HepG2 (cell line): ENCODE results near the gene RANBP3L. TPM values are rescaled to one million over a fixed set of nuclear protein-coding genes. Genes with fewer than 3 reads are reported as not detected.

Experiments used
- KAT8 ChIP-seq: IDR thresholded peaks from 2 replicates; pipeline ENCODE4 v1.6.1; 2016; ENCODE audit warnings: missing genetic modification reagents, missing compliant biosample characterization
- NR2C2 ChIP-seq: sonication (generic); formaldehyde crosslinking; IDR thresholded peaks from 2 replicates; pipeline ENCODE4 v1.4.0; 2020; ENCODE audit warnings: missing genetic modification reagents, mild to moderate bottlenecking, moderate library complexity, borderline replicate concordance
- PHF20 ChIP-seq: sonication (generic); formaldehyde crosslinking; IDR thresholded peaks from 2 replicates; pipeline ENCODE4 v1.5.0; 2020; ENCODE audit warnings: mild to moderate bottlenecking, missing genetic modification reagents
- SMAD1 ChIP-seq: sonication (generic); formaldehyde crosslinking; IDR thresholded peaks from 2 replicates; pipeline ENCODE4 v1.4.0; 2020; ENCODE audit warnings: missing genetic modification reagents, low read depth, mild to moderate bottlenecking, borderline replicate concordance
- THAP11 ChIP-seq: IDR thresholded peaks from 2 replicates; pipeline ENCODE4 v1.6.1; 2016; ENCODE audit warnings: missing biosample characterization, missing genetic modification reagents
- TOE1 ChIP-seq: sonication (generic); formaldehyde crosslinking; IDR thresholded peaks from 2 replicates; pipeline ENCODE4 v1.4.0; 2020; ENCODE audit warnings: mild to moderate bottlenecking, missing genetic modification reagents
- YEATS4 ChIP-seq: sonication (generic); formaldehyde crosslinking; IDR thresholded peaks from 2 replicates; pipeline ENCODE4 v1.4.0; 2020; ENCODE audit warnings: missing genetic modification reagents, borderline replicate concordance
- ZFYVE20 ChIP-seq: sonication (generic); formaldehyde crosslinking; IDR thresholded peaks from 2 replicates; pipeline ENCODE4 v1.8.0; 2023; ENCODE audit warnings: low read depth, mild to moderate bottlenecking, moderate library complexity, missing genetic modification reagents, borderline replicate concordance
- ZNF407 ChIP-seq: sonication (generic); formaldehyde crosslinking; IDR thresholded peaks from one replicate; pipeline ENCODE4 v1.5.1; 2020; ENCODE audit warnings: mild to moderate bottlenecking, missing genetic modification reagents; ENCODE audit errors: not compliant biosample characterization
- ZNF670 ChIP-seq: sonication (generic); formaldehyde crosslinking; IDR thresholded peaks from 2 replicates; pipeline ENCODE4 v1.8.0; 2022; ENCODE audit warnings: mild to moderate bottlenecking, missing genetic modification reagents, borderline replicate concordance
- polyA plus RNA-seq, 8 experiments: library from polyadenylated mRNA; depleted of rRNA in 3 of 8; stranded (reverse) in 7 of 8; unstranded in 1 of 8; fragments of >200 nt; fragmentation: Illumina TruSeq in 4 of 8; extraction: Trizol in 4 of 8; gene quantifications; 2 replicates each; pipeline versions ENCODE4 v1.2.1 to v1.2.3, GENCODE V29; 2011 to 2016; ENCODE audit warnings: low read depth in 4 of 8, missing spikeins in 1 of 8, mixed read lengths in 1 of 8; ENCODE audit not compliant: insufficient read depth in 1 of 8
- total RNA-seq, 5 experiments: library from RNA; depleted of rRNA; stranded (reverse); fragments of >200 nt; fragmentation: Illumina TruSeq; extraction: Trizol; gene quantifications; 2 replicates each; pipeline ENCODE4 v1.2.3, GENCODE V29; 2016; ENCODE audit warnings: low read depth in 1 of 5
- TF ChIP-seq, protein P1 (sequence below): IDR thresholded peaks from 2 replicates; pipeline ENCODE4 v1.6.1; 2016; ENCODE audit warnings: missing compliant biosample characterization, missing genetic modification reagents, borderline replicate concordance
- TF ChIP-seq, protein P2 (sequence below): IDR thresholded peaks from 2 replicates; pipeline ENCODE4 v1.6.1; 2016; ENCODE audit warnings: low read depth, missing genetic modification reagents, missing compliant biosample characterization

Gene RANBP3L
- total and polyA plus RNA-seq, 2 of the 13 experiments (the other 11 are each of a cell fraction or from before 2014, with no cell fraction given) = 0.09 TPM; not detected in 1

DNA sequence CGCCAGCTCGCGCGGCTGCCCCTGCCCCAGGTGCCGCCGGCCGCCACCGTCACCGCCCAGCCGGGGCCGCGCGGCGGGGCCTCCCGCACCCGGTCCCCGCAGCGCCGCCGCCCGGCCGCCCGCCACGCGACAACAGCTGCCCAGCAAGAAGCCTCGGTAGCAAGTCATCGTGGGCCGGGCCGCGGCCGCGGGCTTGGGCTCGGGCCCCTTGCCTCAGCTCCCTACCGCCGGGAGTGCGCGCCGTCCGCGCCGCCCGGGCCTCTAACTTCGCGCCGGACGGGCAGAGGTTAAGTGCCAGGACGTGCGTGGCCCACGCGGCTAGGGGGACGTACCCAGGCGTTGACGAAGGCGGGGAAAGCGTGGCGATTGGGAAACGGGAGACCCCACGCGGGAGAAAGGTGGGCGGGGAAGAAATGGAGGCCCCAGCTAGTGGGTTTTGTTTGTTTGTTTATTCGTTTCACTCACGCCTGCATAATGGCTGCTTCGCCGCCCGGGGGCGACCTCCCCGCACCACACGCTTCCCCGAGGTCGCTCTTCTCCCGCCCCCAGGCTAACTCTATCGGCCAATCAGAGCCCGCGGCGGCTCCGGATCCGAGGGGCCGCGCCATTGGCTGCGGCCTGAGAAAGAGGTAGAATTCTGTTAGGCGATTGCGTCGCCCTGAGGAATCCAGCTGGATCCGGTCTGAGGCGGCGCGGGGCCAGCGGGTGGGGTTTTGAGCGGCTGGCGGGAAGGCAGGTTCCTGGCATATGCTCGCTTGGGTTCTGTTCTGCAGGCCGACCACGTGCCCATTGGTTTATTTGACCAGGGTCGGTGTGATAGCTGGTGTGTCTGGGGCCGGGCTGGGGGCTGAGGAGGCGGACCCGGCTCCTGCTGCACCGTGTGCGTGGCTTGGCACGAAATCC, 59.8 kb downstream of the RANBP3L start, which contains the start of gene NADK2 (continued):
- TF ChIP-seq ZNF407 (CRISPR knock-in tag) (no peak), TOE1 (CRISPR knock-in tag) (peak; percentile 30; the same call in 1 of the 2 replicates), ZFYVE20 (CRISPR knock-in tag) (no peak), SMAD1 (CRISPR knock-in tag) (no peak), THAP11 (peak; percentile 60), ZNF670 (CRISPR knock-in tag) (no peak), NR2C2 (CRISPR knock-in tag) (peak; percentile 54), KAT8 (peak; percentile 58; the same call in 1 of the 2 replicates), YEATS4 (CRISPR knock-in tag) (peak; percentile 85), PHF20 (CRISPR knock-in tag) (peak; percentile 59)
- TF ChIP-seq, protein P1, sequence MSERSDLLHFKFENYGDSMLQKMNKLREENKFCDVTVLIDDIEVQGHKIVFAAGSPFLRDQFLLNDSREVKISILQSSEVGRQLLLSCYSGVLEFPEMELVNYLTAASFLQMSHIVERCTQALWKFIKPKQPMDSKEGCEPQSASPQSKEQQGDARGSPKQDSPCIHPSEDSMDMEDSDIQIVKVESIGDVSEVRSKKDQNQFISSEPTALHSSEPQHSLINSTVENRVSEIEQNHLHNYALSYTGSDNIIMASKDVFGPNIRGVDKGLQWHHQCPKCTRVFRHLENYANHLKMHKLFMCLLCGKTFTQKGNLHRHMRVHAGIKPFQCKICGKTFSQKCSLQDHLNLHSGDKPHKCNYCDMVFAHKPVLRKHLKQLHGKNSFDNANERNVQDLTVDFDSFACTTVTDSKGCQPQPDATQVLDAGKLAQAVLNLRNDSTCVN = no peak; the same call in 1 of the 2 replicates
- TF ChIP-seq, protein P2, sequence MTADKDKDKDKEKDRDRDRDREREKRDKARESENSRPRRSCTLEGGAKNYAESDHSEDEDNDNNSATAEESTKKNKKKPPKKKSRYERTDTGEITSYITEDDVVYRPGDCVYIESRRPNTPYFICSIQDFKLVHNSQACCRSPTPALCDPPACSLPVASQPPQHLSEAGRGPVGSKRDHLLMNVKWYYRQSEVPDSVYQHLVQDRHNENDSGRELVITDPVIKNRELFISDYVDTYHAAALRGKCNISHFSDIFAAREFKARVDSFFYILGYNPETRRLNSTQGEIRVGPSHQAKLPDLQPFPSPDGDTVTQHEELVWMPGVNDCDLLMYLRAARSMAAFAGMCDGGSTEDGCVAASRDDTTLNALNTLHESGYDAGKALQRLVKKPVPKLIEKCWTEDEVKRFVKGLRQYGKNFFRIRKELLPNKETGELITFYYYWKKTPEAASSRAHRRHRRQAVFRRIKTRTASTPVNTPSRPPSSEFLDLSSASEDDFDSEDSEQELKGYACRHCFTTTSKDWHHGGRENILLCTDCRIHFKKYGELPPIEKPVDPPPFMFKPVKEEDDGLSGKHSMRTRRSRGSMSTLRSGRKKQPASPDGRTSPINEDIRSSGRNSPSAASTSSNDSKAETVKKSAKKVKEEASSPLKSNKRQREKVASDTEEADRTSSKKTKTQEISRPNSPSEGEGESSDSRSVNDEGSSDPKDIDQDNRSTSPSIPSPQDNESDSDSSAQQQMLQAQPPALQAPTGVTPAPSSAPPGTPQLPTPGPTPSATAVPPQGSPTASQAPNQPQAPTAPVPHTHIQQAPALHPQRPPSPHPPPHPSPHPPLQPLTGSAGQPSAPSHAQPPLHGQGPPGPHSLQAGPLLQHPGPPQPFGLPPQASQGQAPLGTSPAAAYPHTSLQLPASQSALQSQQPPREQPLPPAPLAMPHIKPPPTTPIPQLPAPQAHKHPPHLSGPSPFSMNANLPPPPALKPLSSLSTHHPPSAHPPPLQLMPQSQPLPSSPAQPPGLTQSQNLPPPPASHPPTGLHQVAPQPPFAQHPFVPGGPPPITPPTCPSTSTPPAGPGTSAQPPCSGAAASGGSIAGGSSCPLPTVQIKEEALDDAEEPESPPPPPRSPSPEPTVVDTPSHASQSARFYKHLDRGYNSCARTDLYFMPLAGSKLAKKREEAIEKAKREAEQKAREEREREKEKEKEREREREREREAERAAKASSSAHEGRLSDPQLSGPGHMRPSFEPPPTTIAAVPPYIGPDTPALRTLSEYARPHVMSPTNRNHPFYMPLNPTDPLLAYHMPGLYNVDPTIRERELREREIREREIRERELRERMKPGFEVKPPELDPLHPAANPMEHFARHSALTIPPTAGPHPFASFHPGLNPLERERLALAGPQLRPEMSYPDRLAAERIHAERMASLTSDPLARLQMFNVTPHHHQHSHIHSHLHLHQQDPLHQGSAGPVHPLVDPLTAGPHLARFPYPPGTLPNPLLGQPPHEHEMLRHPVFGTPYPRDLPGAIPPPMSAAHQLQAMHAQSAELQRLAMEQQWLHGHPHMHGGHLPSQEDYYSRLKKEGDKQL = 0 out of 2 replicates have a peak, but pooled peaks have one; percentile 36
